ENCODE results near the gene TMED4. TPM values are rescaled to one million over a fixed set of nuclear protein-coding genes. Genes with fewer than 3 reads are reported as not detected.

TMED4 gene
- total RNA-seq (318 and 319 TPM in 2 replicates), polyA plus RNA-seq (124 and 144 TPM in 2 replicates)

DNA sequence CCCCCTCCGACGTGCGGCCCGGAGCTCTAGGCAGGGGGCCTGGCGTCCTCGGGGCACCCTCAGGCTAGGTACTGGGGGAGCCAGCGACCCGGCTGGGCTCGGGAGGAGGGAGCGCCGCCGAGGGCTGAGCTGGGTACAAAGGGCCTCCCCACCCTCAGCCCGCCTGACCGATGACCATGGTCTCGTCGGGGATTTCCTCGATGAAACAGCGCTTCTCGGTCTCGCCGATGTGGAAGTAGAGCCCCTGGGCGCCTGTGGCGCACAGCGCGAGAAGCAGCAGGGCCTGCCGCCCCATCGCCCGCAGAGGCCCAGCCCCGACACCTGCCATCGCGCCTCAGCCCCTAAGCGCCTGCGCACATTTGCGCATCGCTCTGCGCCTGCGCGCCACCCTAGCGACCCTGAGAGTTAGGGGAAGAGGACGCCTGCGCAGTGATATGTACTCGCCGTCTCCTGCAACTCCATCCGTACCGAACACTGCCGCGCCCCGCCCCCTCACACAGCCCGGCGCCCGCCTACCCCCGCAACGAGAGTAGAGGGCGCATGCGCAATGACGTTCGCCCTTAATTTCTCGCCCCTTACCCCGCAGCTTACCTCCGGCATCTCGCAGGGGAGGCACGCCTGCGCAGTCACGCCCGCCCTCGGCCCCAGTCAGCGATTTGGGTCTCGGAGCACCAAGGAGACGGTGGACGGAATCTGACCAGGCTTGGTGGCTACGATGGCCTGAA lies at the start of gene TMED4:
TMED4 (minus strand) TSS at position 353 of the 725 bp plus-strand sequence; CDS start at position 328, 25 bp downstream.
- peak within 1 kb of the TSS; percentile 95 for H3K27ac ChIP-seq
- H3K36me3 ChIP-seq = peaks cover 21% of the 10 kb centered on the region
- TF ChIP-seq, protein P1, sequence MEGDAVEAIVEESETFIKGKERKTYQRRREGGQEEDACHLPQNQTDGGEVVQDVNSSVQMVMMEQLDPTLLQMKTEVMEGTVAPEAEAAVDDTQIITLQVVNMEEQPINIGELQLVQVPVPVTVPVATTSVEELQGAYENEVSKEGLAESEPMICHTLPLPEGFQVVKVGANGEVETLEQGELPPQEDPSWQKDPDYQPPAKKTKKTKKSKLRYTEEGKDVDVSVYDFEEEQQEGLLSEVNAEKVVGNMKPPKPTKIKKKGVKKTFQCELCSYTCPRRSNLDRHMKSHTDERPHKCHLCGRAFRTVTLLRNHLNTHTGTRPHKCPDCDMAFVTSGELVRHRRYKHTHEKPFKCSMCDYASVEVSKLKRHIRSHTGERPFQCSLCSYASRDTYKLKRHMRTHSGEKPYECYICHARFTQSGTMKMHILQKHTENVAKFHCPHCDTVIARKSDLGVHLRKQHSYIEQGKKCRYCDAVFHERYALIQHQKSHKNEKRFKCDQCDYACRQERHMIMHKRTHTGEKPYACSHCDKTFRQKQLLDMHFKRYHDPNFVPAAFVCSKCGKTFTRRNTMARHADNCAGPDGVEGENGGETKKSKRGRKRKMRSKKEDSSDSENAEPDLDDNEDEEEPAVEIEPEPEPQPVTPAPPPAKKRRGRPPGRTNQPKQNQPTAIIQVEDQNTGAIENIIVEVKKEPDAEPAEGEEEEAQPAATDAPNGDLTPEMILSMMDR (IDR thresholded peaks at IDR 0.05; ENCODE audit: low read depth, low read length) = no peak
- peak; percentile 99 for DNase-seq (ENCODE audit: low read depth in 1 of 2, low spot score in 1 of 2)
- H3K4me3 ChIP-seq = peak within 1 kb of the TSS; percentile 55
- no peaks in the 10 kb centered on the region for H3K27me3 ChIP-seq
- H3K9me3 ChIP-seq (ENCODE audit: low read depth) = no peaks in the 10 kb centered on the region
- H3K4me1 ChIP-seq (ENCODE audit: low read depth) = peaks cover 6% of the 10 kb centered on the region

DNA sequence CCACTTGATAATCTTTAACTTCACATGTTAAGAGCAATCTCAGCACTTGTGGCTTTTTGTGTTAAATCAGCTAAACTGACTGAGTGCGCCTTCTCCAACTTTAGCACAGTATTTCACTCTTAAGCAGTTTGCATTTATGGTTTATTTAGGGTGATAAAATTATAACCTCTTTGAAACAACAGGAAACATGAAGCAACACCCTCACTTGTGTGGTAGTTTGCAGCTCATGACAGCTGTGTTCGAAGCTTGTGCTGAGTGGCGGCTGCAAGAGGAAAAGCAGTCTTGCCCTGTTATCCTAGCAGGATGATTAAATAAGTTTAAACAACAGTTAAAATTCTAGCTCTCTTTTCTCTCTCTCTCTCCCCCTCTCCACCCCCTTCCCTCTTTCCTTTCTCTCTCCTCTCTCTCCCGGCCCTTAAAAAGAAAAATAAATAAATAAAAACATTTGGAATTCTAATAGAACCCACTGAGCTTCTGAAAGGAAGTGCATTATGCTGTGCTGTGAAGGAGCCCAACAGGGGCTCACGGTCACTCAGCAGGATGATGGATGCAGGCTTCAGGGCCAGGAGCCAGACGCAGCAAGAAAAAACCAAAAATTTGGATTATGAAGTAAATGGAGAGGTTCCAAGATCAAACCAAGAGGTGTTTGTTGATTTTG lies 49.6 kb upstream of the TMED4 start:
- Histone ChIP-seq H3K4me1 (ENCODE audit: low read depth) (peaks cover 19% of the 10 kb centered on the region), H3K27ac (peak overlapping the region; percentile 54)
- TF ChIP-seq, protein P1 (IDR thresholded peaks at IDR 0.05; ENCODE audit: low read depth, low read length) = no peak

DNA sequence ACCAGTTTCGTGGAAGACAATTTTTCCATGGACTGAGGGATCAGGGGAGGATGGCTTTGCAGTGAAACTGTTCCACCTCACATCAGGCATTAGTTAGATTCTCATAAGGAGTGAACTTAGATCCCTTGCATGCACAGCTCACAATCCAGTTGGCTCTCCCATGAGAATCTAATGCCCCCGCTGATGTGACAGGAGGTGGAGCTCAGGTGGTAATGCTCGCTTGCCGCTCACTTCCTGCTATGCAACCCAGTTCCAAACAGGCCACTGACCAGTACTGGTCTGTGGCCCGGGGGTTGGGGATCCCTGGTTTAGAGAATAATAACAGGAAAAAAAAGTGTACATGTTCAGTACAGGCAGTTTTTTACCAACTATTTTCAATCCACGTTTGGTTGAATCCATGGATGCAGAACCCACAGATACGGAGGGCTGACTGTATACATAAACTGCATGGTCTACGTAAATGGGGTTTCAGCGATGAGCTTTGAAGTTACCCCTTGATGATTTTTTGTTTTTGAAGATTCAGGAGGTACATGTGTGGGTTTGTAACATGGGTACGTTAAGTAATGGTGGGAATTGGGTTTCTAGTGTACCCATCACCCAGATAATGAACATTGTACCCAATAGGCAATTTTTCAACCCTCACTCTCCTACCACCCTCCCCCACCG lies 48.9 kb upstream of the TMED4 start:
- TF ChIP-seq, protein P1 (IDR thresholded peaks at IDR 0.05; ENCODE audit: low read depth, low read length) = no peak
- Histone ChIP-seq H3K4me3 (no peak overlapping the region), H3K4me1 (ENCODE audit: low read depth) (peaks cover 19% of the 10 kb centered on the region), H3K36me3 (peaks cover 10% of the 10 kb centered on the region), H3K27me3 (no peaks in the 10 kb centered on the region), H3K27ac (peak overlapping the region; percentile 54), H3K9me3 (ENCODE audit: low read depth) (no peaks in the 10 kb centered on the region)
- no peak for DNase-seq (ENCODE audit: low read depth in 1 of 2, low spot score in 1 of 2)

More for the DNA sequence above, 49.6 kb upstream of the TMED4 start:
- Histone ChIP-seq H3K4me3 (no peak overlapping the region), H3K36me3 (peaks cover 4% of the 10 kb centered on the region), H3K27me3 (no peaks in the 10 kb centered on the region), H3K9me3 (ENCODE audit: low read depth) (no peaks in the 10 kb centered on the region)
- peak in 1 of 2 donors; percentile 74 for DNase-seq (ENCODE audit: low read depth in 1 of 2, low spot score in 1 of 2)

DNA sequence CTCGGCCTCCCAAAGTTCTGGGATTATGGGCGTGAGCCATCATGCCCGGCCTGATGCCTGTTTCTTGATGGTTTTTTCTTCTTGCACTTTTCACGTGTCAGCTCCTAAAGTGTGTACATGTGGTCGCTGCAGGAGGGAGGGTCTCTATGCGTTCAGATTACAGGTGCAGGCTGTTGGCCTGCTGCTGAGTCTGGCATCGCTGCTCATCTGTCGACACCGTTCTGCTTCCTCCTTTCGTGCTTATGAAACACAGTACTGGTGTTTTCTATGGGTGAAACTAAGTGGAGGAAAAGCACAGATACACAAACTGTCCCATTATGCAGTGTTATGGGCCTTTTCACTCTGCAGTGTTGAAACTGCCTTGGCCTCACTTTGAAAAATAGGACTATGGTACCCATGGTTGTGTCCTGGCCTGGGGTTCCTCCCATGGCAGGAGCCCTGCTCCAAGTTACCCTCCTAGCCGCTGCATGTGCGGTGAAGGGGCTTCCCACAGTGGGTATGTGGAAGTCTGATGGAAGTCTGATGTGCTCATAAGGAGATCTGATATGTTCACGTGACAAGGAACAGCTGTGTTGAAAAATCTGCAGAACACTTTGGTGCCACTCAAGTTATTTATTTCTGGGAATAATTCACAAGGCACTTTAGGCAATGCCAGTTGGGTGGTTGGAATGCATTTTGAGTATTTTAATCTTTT lies 47.9 kb upstream of the TMED4 start:
- Histone ChIP-seq H3K9me3 (ENCODE audit: low read depth) (no peaks in the 10 kb centered on the region), H3K36me3 (peaks cover 19% of the 10 kb centered on the region), H3K4me3 (no peak overlapping the region), H3K4me1 (ENCODE audit: low read depth) (peaks cover 15% of the 10 kb centered on the region), H3K27ac (peak overlapping the region; percentile 11), H3K27me3 (no peaks in the 10 kb centered on the region)
- peak in 1 of 2 donors; percentile 27 for DNase-seq (ENCODE audit: low read depth in 1 of 2, low spot score in 1 of 2)
- TF ChIP-seq, protein P1 (IDR thresholded peaks at IDR 0.05; ENCODE audit: low read depth, low read length) = no peak

DNA sequence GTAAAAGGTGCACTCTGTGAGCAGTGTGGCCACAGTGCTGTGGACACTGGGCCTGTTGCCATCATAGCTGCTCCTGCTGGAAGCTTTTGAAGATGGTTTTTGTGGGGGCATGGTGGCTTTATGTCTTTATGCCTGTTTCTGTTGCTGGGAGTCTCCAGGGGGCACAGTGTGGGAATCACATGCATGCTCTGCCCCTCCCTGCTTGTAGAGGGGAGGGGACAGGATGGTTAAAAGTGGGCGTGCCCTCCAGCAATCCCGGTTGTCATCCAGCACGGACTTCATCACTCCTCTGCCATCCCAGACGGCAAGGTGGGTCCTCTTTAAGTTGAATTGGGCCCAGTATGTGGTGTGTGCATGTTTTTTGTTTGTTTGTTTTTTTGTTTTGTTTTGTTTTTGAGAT lies 44.6 kb upstream of the TMED4 start:
- Histone ChIP-seq H3K9me3 (ENCODE audit: low read depth) (no peaks in the 10 kb centered on the region), H3K27me3 (no peaks in the 10 kb centered on the region), H3K36me3 (peaks cover 22% of the 10 kb centered on the region), H3K27ac (no peak overlapping the region), H3K4me3 (no peak overlapping the region), H3K4me1 (ENCODE audit: low read depth) (peaks cover 11% of the 10 kb centered on the region)
- TF ChIP-seq, protein P1 (IDR thresholded peaks at IDR 0.05; ENCODE audit: low read depth, low read length) = no peak
- no peak for DNase-seq (ENCODE audit: low read depth in 1 of 2, low spot score in 1 of 2)
